HG03520 (cell line): Measurements from ENCODE around the gene EEIG2.

Experiments used
- ATAC-seq: cut with Tn5 transposase; IDR thresholded peaks from one replicate; pipeline ENCODE4 v1.9.1; 2021; ENCODE audit warnings: mild to moderate bottlenecking, moderate library complexity; ENCODE audit not compliant: unreplicated experiment

Gene EEIG2

GRCh38 chr1:108575375-108575774, 15.5 kb downstream of the EEIG2 start:
- ATAC-seq, result no peak

- no peak for ATAC-seq
Measured at GRCh38 chr1:108583757-108584427, 24.0 kb downstream of the EEIG2 start.

GRCh38 chr1:108584428-108584856, 24.5 kb downstream of the EEIG2 start:
- ATAC-seq, result no peak

GRCh38 chr1:108585313-108585712, 25.4 kb downstream of the EEIG2 start:
- ATAC-seq, result no peak

- ATAC-seq, result no peak
Measured at GRCh38 chr1:108590441-108590840, 30.5 kb downstream of the EEIG2 start.

- no peak for ATAC-seq
Measured at GRCh38 chr1:108590957-108591356, 31.1 kb downstream of the EEIG2 start.

- no peak for ATAC-seq
Measured at GRCh38 chr1:108591466-108591865, 31.6 kb downstream of the EEIG2 start.

GRCh38 chr1:108592030-108592759, 32.3 kb downstream of the EEIG2 start:
- ATAC-seq, result no peak

GRCh38 chr1:108593448-108593847, 33.5 kb downstream of the EEIG2 start:
- no peak for ATAC-seq

- no peak for ATAC-seq
Measured at GRCh38 chr1:108595507-108595906, 35.6 kb downstream of the EEIG2 start.

GRCh38 chr1:108597041-108597440, 37.1 kb downstream of the EEIG2 start:
- ATAC-seq, result no peak

GRCh38 chr1:108598340-108598739, 38.4 kb downstream of the EEIG2 start:
- ATAC-seq, result no peak

GRCh38 chr1:108600504-108600903, 40.6 kb downstream of the EEIG2 start:
- ATAC-seq, result no peak

- no peak for ATAC-seq
Measured at GRCh38 chr1:108601708-108602410, 42.0 kb downstream of the EEIG2 start.

- ATAC-seq, result no peak
Measured at GRCh38 chr1:108605633-108606032, 45.7 kb downstream of the EEIG2 start.

- ATAC-seq, result no peak
Measured at GRCh38 chr1:108606478-108606877, 46.6 kb downstream of the EEIG2 start.

GRCh38 chr1:108609483-108610049, 49.7 kb downstream of the EEIG2 start:
- ATAC-seq, result no peak
